Uterus (tissue), 2 donors: Measurements from ENCODE around the gene CBFA2T2.

Experiments
- CTCF ChIP-seq, 4 experiments: fragments of 200-600 bp in 2 of 4; fragments of 450-650 bp in 2 of 4; sonication (generic) in 2 of 4; IDR thresholded peaks; one replicate each; pipeline ENCODE4 v1.5.1; 2016 to 2019; ENCODE audit warnings: antibody characterized with exemption in 4 of 4, mild to moderate bottlenecking in 2 of 4, moderate library complexity in 1 of 4
- POLR2A ChIP-seq, 2 donors: fragments of 450-650 bp; IDR thresholded peaks; one replicate each; pipeline ENCODE4 v1.6.1; 2016; ENCODE audit warnings: antibody characterized with exemption in 2 of 2, mild to moderate bottlenecking in 1 of 2, moderate library complexity in 1 of 2

- TF ChIP-seq POLR2A (IDR thresholded peaks at IDR 0.05), result no peak
- TF ChIP-seq CTCF (IDR thresholded peaks at IDR 0.05), result no peak
Observed at GRCh38 chr20:33621717-33622400, 132.0 kb downstream of the CBFA2T2 start.
